ENCODE results near the gene MT1G.
"Not testable (repeated sequence)": the region's sequence is repeated elsewhere in the genome, so short reads cannot be mapped to it uniquely, and the experiment has no call there.

MT1G gene

DNA sequence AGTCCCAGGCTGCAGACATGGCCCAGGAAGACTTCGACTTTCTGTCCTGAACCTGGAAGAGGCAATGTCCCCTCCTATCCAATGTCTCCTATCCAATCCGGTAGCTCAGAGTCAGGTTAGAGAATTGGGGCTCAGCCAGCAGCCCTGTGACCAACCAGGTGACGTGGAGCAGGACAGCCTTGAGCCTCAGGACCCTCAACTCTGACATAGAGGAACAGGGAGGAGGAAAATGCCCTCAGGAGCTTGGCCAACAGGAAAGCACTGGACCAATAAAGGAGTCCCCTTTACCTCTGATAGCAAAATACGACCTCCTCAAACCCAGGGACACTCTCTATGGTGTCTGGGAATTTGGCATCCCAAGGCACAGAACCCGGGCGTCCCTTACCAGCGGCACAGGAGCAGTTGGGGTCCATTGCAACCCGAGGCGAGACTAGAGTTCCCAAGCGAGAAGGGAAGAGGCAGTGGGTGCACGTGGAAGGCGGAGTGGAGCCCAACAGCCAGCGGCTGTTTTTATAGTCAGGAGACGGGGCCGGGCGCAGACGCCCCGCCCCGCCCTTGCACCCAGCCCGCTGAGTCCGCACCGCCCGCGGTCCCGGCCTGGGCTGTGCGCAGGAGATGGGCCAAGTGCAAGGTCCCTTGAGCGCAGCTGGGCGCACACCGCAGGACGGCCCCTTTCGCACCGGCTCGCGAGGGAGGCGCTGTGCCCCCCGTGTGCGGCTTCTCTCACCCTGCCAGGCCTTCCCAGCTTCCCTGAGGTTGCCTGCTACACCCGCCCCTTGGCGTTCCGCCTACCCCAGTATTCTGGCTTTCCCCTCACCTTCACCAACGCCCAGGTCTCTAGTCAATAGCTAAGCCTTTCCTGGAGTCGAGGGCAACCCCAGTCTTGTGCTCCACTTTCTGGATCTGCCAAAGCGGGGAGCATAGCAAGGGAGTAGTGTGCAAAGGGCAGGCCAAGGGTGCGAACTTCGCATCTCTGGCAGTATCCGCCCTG lies at the start of gene MT1G:
Gene MT1G (minus strand): TSS at position 485 of the 991 bp plus-strand sequence. CDS start 72 bp downstream, at position 413.
- no peak for FAIRE-seq

DNA sequence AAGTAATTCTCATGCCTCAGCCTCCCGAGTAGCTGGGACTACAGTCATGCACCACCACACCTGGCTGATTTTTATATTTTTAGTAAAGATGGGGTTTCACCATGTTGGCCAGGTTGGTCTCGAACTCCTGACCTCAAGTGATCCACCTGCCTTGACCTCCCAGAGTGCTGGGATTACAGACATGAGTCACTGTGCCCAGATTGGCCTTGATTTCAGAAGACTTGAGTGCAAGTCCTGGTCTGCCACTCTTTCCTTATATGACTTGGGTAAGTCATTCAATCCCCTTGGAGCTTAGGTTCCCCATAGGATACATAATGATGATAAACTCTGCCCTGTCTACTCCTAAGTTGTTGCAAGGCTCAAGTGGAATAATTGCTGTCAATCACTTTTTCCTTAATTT lies 49.7 kb upstream of the MT1G start:
- not testable (repeated sequence) for FAIRE-seq

DNA sequence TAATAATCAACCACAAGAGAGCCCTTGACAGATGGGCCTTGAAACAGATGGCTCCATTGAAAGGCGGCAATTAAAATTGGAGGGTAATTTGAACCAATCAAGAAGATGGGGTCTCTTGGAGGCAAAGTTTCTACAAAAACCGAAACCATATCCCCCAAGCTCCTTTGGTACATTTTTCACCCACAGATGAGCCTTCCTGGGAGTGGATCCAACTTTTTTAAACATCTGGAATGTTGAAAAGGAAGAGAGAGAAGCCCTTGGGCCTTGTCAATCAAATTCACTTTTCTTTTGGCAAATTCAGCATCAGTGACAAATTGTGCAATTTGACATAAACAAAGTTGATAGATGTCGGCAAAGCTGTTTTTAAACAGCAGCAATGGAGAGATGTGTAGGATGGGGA lies 48.9 kb upstream of the MT1G start:
- FAIRE-seq: no peak

DNA sequence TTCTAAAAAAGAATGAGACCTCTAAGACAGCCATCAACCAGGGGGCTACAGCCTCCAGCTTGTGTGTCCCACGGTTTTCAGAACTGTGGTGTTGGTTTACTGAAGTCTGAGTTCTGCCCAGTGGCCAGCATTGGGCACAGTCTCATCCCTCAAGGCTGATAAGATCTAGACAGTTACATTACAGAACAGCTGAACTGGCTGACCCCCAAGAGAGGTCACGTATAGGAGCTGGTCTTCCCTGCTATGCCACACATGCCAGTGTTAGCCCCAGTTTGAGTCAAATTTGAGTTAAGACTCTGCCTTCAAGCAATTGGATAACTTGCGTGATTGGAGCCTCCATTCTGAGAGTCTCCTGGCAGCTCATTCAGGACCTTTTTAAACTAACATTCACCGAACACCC lies 47.3 kb upstream of the MT1G start:
- no peak for FAIRE-seq

DNA sequence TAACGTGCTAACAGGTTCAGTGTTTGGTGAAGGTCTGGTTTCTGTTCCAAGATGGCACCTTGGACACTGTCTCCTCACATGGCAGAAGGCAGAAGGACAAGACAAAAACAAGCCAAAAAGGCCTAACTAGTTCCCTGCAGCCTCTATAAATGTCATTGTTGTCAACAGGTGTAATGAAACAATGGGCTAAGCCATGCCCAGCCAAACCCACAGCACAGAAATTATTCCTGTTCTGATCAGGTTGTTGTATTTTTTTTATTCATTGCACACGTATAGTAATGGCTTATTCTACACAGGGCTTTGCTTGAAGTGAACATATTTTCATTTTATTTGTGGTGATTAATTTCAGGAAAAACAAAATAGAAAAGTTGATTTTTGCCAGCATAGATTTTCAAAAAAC lies 45.9 kb upstream of the MT1G start:
- FAIRE-seq: no peak

DNA sequence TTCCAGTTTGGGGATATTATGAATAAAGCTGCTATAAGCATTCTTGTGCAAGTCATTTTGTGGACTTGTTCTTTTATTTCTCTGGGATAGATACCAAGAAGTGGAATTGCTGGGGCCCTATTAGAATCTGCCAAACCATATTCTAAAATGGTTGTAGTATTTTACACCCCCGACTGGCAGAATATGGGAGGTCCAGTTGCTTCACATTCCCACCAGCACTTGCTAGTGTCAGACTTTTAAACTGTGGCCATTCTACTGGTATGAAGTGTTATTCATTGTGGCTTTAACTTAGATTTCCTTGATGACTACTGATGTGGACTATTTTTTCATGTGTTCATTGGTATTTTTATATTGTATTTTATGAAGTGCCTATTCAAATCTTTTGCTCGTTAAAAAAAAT lies 44.0 kb upstream of the MT1G start:
- FAIRE-seq: no peak

DNA sequence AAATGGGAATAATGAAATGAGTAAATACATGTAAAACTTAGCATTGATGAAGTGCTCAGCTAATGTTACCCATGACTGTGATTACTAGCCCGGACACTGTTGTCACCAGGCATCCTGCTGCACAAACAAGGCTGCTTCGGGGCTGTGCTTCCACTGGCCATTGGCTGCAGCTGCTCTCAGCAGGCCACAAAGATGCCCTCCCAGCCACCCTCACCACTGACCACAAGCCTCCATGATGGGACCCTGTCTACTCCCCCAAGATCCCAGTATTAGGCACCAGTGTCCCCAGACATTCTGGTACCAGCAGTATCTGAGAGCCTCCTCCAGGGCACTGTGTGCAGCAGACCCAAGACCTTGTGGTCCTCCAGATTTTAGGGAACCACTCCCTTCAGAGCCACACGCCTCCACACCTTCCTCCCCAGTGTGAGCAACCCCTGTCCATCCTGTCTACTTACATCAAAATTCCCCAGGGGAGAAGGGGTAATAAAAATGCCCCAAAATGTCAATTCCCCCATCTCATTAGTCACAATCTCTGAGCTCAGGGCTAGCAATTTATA lies 42.4 kb upstream of the MT1G start:
- FAIRE-seq: no peak

DNA sequence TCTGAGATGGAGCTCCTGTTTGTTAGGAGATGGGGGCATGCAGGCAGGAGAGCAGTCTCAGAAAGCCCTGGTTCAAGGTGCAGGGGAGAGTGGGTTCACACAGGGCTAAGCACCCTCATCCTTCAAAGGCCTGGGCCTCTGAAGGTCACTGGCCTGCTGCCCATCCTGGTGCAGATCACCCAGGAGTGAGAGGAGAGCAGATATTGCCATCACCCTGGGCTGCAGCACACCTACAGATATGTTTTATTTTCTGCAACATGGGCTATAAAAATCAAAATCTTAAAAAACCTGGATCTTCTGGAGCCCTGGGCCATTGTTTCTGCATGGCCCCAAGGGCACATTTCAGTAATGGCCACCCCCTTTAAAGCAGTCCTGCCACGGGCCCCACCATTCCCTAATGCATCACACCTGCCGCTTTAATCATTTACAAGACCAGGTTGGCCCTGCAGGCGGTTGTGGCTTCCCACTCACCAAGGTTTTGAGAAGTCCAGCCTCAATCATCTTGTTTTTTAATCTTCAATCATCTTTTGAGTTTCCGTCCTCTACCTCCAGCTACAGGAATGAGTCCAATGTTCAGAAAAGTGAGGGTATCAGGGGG lies 41.7 kb upstream of the MT1G start:
- FAIRE-seq: no peak

DNA sequence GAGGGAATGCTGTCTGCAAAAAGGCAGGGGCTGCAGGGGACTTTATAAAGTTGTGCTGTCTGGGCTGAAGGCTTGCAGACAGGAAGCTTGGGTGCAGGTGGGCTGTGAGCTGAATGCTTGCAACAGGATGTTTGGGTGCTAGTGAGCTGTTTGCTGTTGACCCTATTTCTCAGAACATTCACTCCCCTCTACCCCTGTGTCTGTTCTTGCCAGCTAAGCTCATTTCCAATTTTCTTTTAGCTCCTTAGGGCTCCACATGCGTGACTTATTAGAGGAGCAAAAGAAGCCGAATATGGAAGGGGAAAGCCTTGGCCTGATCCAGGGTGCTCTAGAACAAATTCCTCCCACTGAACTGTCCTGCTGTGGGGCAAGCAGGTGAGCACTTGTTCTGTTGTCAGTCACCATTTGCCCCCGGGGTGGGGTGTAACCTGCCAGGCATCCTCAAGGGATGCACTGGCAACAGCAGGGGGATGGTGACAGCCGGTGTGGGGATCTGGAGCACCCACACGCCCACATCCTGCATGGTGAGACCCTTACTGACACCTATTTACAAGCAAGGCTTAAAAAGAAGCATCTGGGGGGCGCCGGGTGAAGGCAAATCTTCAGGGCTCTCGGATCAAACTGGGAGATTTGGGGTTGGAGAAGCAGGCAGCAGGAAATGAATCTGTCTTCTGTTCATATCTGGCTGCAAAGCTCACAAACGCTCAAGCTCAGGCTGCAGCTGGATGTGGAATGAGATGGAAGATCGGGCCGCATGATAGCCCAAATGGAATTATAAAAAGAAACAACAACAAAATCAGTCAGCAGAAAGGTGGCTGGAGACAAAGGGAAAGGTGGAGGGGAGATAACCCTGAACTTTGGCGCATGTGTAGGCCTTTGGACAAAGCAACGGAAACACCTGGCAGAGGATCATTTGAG lies 40.9 kb upstream of the MT1G start:
- no peak for FAIRE-seq

DNA sequence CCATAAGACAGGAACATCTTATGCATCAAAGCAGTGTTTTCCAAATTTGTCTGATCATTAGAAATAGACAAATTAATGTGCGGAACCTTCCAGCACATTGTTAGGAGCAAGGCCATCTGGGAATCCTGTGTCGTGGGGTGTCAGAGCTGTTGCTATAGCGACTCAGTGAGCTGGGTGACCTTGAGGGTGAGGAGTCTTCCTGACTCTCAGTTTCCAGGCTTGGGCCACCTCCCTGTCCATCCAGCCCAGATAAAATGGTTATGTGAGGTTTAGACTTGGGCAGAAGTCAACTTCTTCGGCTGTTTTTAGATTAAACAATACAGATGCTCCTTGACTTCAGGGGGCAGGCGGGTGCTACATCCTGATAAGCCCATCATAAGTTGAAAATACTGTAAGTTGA lies 35.0 kb upstream of the MT1G start:
- no peak for FAIRE-seq

DNA sequence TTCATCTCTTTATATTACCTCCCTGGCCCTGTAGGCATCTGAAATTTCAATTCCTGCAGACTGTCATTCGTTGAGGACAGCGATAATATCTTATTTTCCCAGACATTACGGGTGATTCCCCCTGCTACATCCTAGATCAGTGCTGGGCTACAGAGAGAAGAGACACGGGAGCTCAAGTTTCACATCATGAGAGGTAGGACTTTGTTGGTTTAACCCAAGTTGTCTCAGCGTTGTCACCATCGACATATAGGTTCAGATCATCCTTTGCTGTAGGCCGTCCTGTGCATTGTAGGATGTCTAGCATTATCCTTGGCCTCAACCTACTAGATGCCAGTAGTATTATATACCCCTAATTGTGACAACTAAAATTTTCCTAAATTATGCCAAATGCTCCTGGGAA lies 33.7 kb upstream of the MT1G start:
- FAIRE-seq: no peak

DNA sequence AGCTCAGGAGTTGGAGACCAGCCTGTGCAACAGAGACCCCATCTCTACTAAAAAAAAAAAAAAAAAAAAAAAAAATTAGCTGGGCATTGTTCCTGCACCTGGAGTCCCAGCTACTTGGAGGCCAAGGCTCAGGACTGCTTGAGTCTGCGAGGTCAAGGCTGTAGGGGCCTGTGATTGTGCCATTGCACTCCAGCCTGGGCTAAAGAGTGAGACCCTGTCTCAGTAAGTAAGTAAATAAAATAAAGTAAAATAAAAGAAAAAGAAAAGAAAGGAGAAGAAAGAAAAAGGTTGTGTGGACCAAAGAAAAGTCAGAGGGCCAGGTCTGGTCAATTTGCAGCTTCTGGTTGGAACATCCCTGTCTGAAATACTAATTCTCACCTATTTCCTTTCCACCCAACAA lies 32.8 kb upstream of the MT1G start:
- FAIRE-seq: no peak

DNA sequence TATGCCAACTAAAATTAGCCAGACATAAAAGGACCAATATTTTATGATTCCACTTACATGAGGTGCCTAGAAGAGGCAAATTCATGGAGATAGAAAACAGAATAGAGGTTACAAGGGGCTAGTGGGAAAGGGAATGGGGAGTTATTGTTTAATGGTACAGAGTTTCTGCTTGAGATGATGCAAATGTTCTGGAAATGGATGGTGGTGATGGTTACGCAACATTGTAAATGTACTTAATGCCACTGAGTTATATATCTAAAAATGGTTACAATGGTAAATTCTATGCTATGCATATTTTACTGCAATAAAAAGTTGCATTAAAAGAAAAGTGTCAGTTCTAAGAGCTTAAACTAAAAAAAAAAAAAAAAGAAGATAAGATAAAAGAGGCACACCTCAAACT lies 32.3 kb upstream of the MT1G start:
- FAIRE-seq: no peak

DNA sequence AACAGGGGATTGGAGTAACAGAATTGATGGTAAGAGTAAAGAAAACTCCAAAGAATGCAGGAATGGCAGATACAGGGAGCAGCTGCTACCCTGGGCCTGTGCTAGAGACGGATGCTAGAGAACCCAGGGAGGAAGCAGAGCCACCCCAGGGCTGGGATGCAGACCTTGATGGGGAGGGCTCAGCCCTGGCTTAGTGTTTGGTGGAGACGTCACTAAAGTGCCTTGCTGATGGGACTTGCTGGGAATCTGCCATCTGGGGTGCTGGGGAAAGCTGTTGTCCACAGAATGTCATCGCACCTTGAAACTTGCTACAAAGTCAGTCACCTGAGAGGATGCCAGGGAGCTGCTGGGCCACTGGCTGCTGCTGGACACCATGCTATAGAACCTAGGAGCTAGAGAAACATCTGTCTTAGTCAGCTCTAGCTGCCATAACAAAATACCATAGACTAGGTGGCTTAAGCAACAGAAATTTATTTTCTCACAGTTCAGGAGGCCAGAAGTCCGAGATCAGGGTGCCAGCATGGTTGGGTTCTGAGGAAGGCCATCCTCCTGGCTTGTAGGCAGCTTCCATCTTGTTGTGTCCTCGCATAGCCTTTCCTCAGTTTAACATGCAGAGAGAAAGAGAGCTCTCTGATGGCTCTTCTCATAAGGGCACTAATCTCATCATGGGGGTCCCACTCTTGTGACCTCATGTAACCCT lies 29.7 kb upstream of the MT1G start:
- no peak for FAIRE-seq

DNA sequence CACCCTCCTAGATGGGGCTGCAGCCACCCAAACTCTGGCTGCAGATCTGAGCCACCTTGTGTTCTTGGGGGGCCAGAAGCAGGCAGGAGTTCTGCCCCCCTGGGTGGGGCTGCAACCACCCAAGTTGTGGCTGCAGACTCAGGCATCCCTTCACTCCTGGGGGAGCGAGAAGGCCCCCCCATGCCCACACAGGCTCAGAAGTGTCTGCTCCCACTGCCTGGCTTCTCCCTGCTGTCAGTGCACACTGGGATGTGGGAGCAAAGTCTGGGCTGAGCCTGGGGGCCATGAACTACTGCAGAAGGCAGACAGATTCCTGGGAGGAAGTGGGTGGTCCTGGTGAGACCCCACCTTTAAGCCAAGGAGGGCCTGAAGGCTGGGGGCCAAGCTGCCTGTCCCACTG lies 27.4 kb upstream of the MT1G start:
- FAIRE-seq: no peak

DNA sequence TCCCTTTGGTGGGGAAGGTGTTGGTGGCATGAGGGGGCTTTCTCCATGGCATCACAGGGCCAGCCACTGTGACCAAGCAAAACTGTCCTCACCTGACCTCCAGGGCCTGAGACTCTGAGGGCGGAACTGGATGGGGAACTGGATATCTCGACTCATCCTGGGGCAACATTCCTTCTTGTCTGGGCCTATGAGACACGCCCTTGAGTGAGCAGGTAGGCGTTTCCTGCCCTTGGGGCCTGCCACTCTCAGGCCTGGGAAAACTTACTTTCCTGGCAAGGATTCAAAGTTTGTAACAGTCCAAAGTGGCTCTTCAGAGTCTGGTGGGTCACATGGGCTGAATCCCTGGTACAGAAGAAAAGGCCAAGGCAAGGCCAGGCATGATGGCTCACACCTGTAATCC lies 24.0 kb upstream of the MT1G start:
- FAIRE-seq: no peak

DNA sequence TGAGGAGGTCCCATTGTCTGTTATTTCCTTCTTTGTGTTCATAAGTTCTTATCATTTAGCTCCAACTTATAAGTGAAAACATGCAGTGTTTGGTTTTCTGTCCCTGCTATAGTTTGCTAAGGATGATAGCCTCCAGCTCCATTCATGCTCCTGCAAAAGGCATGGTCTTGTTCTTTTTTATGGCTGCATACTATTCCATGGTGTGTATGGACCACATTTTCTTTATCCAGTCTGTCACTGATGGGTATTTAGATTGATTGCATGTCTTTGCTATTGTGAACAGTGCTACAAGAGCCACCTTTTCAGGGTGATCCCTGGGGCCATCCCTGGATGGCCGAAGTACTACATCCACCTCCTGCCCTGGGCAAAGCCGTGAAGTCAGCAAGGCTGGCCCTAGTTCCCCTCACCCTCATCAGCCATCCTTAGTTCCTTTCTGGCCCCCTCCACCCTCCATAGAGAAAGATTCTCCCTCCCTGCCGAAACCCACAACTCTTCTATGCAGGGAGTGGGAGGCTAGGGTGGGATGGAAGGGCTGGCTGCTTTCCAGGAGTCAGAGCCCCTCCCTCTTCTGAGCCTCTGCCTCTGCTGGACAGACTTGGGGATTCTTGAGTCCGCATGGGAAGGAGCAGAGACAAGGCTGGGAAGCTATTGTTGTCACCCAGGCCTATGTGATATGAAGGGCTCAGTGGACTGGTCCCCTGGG lies 22.7 kb upstream of the MT1G start:
- no peak for FAIRE-seq

DNA sequence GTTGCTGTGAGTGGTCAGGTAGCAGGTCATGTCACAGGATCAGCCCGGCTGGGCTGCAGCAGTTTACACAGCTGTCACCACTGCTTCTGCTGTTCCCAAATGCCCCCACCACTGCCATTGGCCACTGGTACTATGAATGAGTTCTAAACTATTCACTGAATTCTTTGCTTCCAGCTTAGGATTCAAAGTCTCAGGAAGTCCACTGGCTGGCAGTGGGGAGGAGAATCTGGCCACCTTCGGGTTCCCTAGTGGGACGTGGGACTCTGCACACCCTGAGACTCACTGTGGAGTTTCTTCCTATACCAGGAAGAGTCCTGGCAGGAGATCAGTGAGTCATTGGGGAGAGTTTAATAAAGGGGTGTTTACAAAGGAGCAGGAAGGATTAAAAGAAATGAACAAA lies 21.3 kb upstream of the MT1G start:
- no peak for FAIRE-seq

DNA sequence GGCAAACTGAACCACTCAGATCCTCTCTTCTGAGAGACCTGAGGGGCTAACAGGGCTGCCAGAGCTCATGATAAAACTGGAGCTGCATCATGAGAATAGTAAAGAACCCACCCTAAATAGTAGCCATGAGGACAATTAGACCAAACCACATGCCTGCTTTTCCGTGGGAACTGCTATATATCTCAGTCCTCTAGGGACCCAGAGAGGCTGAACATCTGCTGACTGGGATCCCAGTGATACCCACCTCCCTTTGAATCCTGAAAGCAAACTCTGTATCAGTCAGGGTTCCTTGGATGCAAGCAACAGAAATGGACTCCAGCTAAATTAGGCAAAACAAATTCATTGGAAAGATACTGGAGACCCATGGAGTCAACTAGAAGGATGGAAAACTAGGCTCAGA lies 20.9 kb upstream of the MT1G start:
- FAIRE-seq: no peak

DNA sequence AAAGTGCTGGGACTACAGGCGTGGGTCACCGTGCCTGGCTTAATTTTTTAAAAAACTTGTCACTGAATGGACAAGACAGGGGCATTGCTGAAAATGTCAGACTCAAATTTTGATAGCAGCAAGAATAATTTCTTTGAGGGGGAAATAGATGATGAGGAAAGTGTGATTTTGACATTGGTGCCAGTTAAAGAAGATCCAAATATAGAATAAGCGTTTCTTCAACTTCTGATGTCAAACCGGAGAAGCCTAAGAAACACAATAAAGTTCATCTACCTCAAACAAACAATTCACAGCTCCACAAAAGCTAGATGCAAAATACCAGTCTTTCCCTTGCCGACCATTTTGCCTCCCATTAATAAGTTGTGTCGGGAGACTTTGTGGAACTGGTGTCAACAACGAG lies 18.9 kb upstream of the MT1G start:
- FAIRE-seq: no peak

DNA sequence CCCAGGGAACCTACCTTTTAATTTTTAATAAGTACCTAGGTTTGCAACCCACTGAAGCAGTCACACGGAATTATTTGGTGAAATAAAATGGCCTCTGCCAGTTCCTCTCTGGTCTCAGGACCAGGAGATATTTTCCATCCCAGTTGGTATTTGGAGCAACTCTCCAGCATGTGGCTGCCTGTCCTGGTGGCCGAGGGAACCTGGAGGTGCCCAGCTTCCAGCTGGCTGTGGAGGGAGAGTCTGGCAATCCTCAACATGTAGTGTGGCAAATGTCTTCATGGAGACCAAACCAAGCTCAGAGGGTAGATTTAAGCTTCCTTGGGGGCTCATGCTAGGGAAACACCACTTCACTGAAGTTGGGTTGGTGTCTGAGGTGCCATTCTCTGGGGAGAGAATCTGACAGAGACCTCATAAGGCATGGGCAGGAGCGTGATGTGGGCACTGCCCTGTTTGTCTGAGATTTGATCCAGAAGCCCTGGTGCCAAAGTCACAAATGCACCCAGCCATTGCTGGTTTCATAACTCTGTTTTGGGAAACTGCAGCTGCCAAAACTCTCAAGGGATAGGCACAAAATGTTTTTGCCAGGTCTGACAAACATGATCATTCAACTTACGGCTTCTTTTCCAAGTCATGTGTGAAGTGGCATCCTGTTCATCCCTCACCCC lies 17.2 kb upstream of the MT1G start:
- FAIRE-seq: no peak
